K562 (cell line): ENCODE results near the gene TANGO6. TPM values are rescaled to one million over a fixed set of nuclear protein-coding genes. Genes with fewer than 3 reads are reported as not detected.

Experiments
- ATAC-seq: fragments of 200-7000 bp; cut with Tn5 transposase; 3 replicates; pipeline ENCODE4 v1.9.1; 2020; ENCODE audit warnings: moderate library complexity
- BruUV-seq: library from RNA; stranded (reverse); fragments of 400-500 nt; replicated peaks from 2 replicates; lab custom pipeline; 2021; lab: Mats Ljungman, UMichigan
- CTCF ChIA-PET: fragments of 300-600 bp; formaldehyde crosslinking; extraction: SDS; loops from one replicate; lab custom pipeline; 2021; ENCODE audit warnings: low intra/inter-chr PET ratio; lab: Yijun Ruan, JAX
- POLR2A ChIA-PET: fragments of 300-600, 350-650 bp; sonication (Branson Sonifier 250); formaldehyde crosslinking; extraction: SDS; loops from one replicate; lab custom pipeline; 2021; ENCODE audit warnings: antibody characterized with exemption, inconsistent platforms; lab: Yijun Ruan, JAX
- DNase-seq, 4 experiments: peaks; one replicate each; pipeline versions ENCODE4 v3.0.0 to v3.0.0-alpha.2; 2011 to 2018; ENCODE audit warnings: low spot score in 3 of 4, mixed read lengths in 3 of 4; ENCODE audit errors: extremely low read depth in 1 of 4
- FAIRE-seq: peaks from 2 replicates; lab custom pipeline; 2011; peaks lifted over from hg19 to GRCh38; lab: Jason Lieb, UNC
- H2AFZ ChIP-seq: 2 replicates; pipeline ENCODE4 v1.6.0; 2011; ENCODE audit warnings: low read depth, low read length, control low read depth, inconsistent platforms
- H3K27ac ChIP-seq: fragments of 200-600 bp; 3 replicates; pipeline ENCODE4 v1.8.0; 2011; ENCODE audit warnings: low read depth, mild to moderate bottlenecking, control low read depth, inconsistent platforms, low read length, moderate library complexity, mixed read lengths; ENCODE audit errors: extremely low read depth
- H3K27me3 ChIP-seq, 2 experiments: fragments of 300-600 bp in 1 of 2; 2 replicates in 1 of 2; 3 replicates in 1 of 2; pipeline versions ENCODE4 v1.6.0 to v1.8.0; 2011; ENCODE audit warnings: inconsistent platforms in 2 of 2, low read length in 2 of 2, mild to moderate bottlenecking in 1 of 2, mixed read lengths in 1 of 2, moderate library complexity in 1 of 2; ENCODE audit not compliant: control insufficient read depth in 2 of 2, insufficient read depth in 2 of 2
- H3K36me3 ChIP-seq: fragments of 300-600 bp; 3 replicates; pipeline ENCODE4 v1.8.0; 2011; ENCODE audit warnings: mild to moderate bottlenecking, low read length, inconsistent platforms; ENCODE audit not compliant: control insufficient read depth, insufficient read depth
- H3K4me1 ChIP-seq, 2 experiments: fragments of 200-600 bp in 1 of 2; replicated peaks in 1 of 2; 2 replicates in 1 of 2; 3 replicates in 1 of 2; pipeline versions ENCODE4 v1.5.1 to v1.8.0; 2011; ENCODE audit warnings: inconsistent platforms in 2 of 2, low read length in 2 of 2, mild to moderate bottlenecking in 1 of 2, mixed read lengths in 1 of 2, moderate library complexity in 1 of 2; ENCODE audit not compliant: control insufficient read depth in 2 of 2, insufficient read depth in 2 of 2
- H3K4me2 ChIP-seq: 2 replicates; pipeline ENCODE4 v1.6.1; 2011; ENCODE audit warnings: low read length, control low read depth, inconsistent platforms, mixed read lengths; ENCODE audit not compliant: insufficient read depth
- H3K4me3 ChIP-seq: fragments of 200-600 bp; sonication (generic), shearing (Covaris generic); 2 replicates; pipeline ENCODE4 v1.5.1; 2016; ENCODE audit warnings: control low read depth, inconsistent platforms
- H3K79me2 ChIP-seq: fragments of 200-600 bp; 3 replicates; pipeline ENCODE4 v1.8.0; 2011; ENCODE audit warnings: low read length, inconsistent platforms; ENCODE audit not compliant: control insufficient read depth, insufficient read depth
- H3K9ac ChIP-seq, 2 experiments: 2 replicates each; pipeline versions ENCODE4 v1.6.0 to v1.6.1; 2011; ENCODE audit warnings: low read depth in 2 of 2, low read length in 2 of 2, control low read depth in 1 of 2, inconsistent platforms in 1 of 2, mild to moderate bottlenecking in 1 of 2, mixed read lengths in 1 of 2; ENCODE audit not compliant: insufficient read depth in 1 of 2
- H3K9me1 ChIP-seq: one replicate; pipeline ENCODE4 v1.6.0; 2011; ENCODE audit warnings: inconsistent platforms, mild to moderate bottlenecking, low read length, moderate library complexity; ENCODE audit not compliant: control insufficient read depth, insufficient read depth
- H3K9me3 ChIP-seq: replicated peaks from 2 replicates; pipeline ENCODE4 v1.5.1; 2011; ENCODE audit warnings: low read depth, low read length, inconsistent platforms; ENCODE audit not compliant: control insufficient read depth, insufficient read depth
- H4K20me1 ChIP-seq: replicated peaks from 2 replicates; pipeline ENCODE4 v1.6.1; 2011; ENCODE audit warnings: low read length, inconsistent platforms, mixed read lengths; ENCODE audit not compliant: control insufficient read depth, insufficient read depth
- ARID1B ChIP-seq: fragments of 450-650 bp; IDR thresholded peaks from 2 replicates; pipeline ENCODE4 v1.6.1; 2016; ENCODE audit warnings: antibody characterized with exemption, mild to moderate bottlenecking, inconsistent platforms
- CC2D1A ChIP-seq: fragments of 450-650 bp; IDR thresholded peaks from 2 replicates; pipeline ENCODE4 v1.6.1; 2017; ENCODE audit warnings: mild to moderate bottlenecking
- DPF2 ChIP-seq: fragments of 450-650 bp; IDR thresholded peaks from 2 replicates; pipeline ENCODE4 v1.6.1; 2016
- ERF ChIP-seq: fragments of 450-650 bp; formaldehyde crosslinking; IDR thresholded peaks from 2 replicates; pipeline ENCODE4 v1.4.0; 2020; ENCODE audit warnings: mild to moderate bottlenecking, mixed read lengths
- ETV5 ChIP-seq: sonication (generic); formaldehyde crosslinking; IDR thresholded peaks from 2 replicates; pipeline ENCODE4 v1.4.0; 2020; ENCODE audit warnings: low read depth, mild to moderate bottlenecking, missing genetic modification reagents
- HDAC2 ChIP-seq: fragments of 450-650 bp; IDR thresholded peaks from 2 replicates; pipeline ENCODE4 v1.6.1; 2016; ENCODE audit warnings: mild to moderate bottlenecking
- MTF1 ChIP-seq: fragments of 250-450 bp; sonication (Bioruptor Pico); IDR thresholded peaks from 2 replicates; pipeline ENCODE4 v1.9.0; 2021; ENCODE audit warnings: moderate library complexity, mild to moderate bottlenecking, inconsistent platforms, borderline replicate concordance
- ZBTB7A ChIP-seq: IDR thresholded peaks from 2 replicates; pipeline ENCODE4 v1.6.1; 2011; ENCODE audit warnings: low read depth, mild to moderate bottlenecking, low read length, moderate library complexity, borderline replicate concordance; ENCODE audit not compliant: control insufficient read depth
- ZNF282 ChIP-seq: sonication (generic); formaldehyde crosslinking; IDR thresholded peaks from 2 replicates; pipeline ENCODE4 v1.8.1; 2023; ENCODE audit warnings: missing genetic modification reagents
- ZNF561 ChIP-seq: fragments of 450-650 bp; formaldehyde crosslinking; conservative IDR thresholded peaks from 2 replicates; pipeline ENCODE4 v1.4.0; 2020; ENCODE audit warnings: mild to moderate bottlenecking, moderate library complexity
- WGBS: fragments of 100-300 bp; shearing (Covaris generic); methylation state at CpG from one replicate; pipeline ENCODE4 v1.1.6; 2016; ENCODE audit warnings: low coverage, mixed read lengths; ENCODE audit not compliant: insufficient coverage; ENCODE audit errors: missing lambda C conversion rate; 5-methylcytosine and 5-hydroxymethylcytosine counted together
- in situ Hi-C: fragments of 300-500 bp; cut with MboI; formaldehyde crosslinking; loops from 4 replicates; pipeline ENCODE4 v1.15.0; 2018; ENCODE audit warnings: inconsistent platforms, mixed read lengths
- intact Hi-C: fragments of 100-400 bp; cut with micrococcal nuclease; formaldehyde crosslinking; loops from 2 replicates; pipeline ENCODE4 v1.14.2; 2022
- polyA plus RNA-seq, 8 experiments: library from polyadenylated mRNA; depleted of rRNA in 4 of 8; stranded (reverse) in 5 of 8; unstranded in 3 of 8; fragments of >200 nt; fragmentation: Nextera tagmentation in 2 of 8; fragmentation: Illumina TruSeq in 1 of 8; extraction: Ambion mirVana in 2 of 8; extraction: Trizol in 1 of 8; gene quantifications; 2 replicates each; pipeline versions ENCODE4 v1.2.1 to v1.2.3, GENCODE V29; 2011 to 2014; ENCODE audit warnings: inconsistent platforms in 1 of 8, missing spikeins in 1 of 8
- total RNA-seq, 7 experiments: library from RNA; depleted of rRNA in 6 of 7; stranded (reverse); fragments of >200 nt in 6 of 7; fragmentation: Illumina TruSeq in 2 of 7; extraction: Trizol in 2 of 7; gene quantifications; 2 replicates each; pipeline versions ENCODE4 v1.2.1 to v1.2.3, GENCODE V29; 2011 to 2021; ENCODE audit warnings: low replicate concordance in 1 of 7

Gene TANGO6
- total and polyA plus RNA-seq, 9 of the 15 experiments (the other 6 are each of a cell fraction or from before 2014, with no cell fraction given), result 1.6 to 15.2 (median 9.6) TPM

- TF ChIP-seq CC2D1A (no peak), DPF2 (no peak), ZNF282 (CRISPR knock-in tag) (no peak), ETV5 (CRISPR knock-in tag) (no peak), MTF1 (CRISPR knock-in tag) (no peak)
- TF ChIP-seq, all 486 proteins: peak for 0
Observed at GRCh38 chr16:69094501-69094900, 251.2 kb downstream of the TANGO6 start (continued).

DNA sequence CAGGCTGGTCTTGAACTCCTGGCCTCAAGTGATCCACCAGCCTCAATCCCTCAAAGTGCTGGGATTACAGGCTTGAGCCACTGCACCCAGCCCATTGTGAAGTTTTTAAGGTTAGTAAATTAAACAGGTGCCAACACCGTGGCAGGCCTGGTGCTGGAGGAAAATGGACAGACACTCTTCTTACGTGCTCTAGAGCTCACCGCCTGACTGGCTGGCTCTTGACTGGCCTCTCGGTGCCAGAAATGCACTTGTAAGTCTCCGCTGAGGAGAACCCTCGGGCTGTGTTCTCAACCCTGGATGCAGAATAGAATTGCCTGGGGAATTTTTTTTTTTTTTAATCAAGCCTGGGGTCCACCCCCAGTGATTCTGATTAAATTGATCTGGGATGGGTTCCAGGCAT, 251.9 kb downstream of the TANGO6 start:
- CTCF ChIA-PET, result no interaction called here
- peaks cover 24 to 45% of the 10 kb centered on the region in 2 experiments for H3K27me3 ChIP-seq

More for the DNA sequence above, 251.9 kb downstream of the TANGO6 start:
- no peak for TF ChIP-seq HDAC2
- no peak for TF ChIP-seq ERF (CRISPR knock-in tag)
- TF ChIP-seq ZBTB7A, result no peak
- no peak for TF ChIP-seq ZNF561 (CRISPR knock-in tag)
- TF ChIP-seq ARID1B, result no peak
- Histone ChIP-seq H3K27ac (no peak overlapping the region), H3K9me3 (no peaks in the 10 kb centered on the region), H4K20me1 (no peaks in the 10 kb centered on the region), H3K36me3 (no peaks in the 10 kb centered on the region), H3K9ac (no peak overlapping the region), H3K9me1 (no peaks in the 10 kb centered on the region), H2AFZ (no peak overlapping the region), H3K79me2 (no peaks in the 10 kb centered on the region), H3K4me1 (no peaks in the 10 kb centered on the region), H3K4me3 (no peak overlapping the region), H3K4me2 (no peak overlapping the region)
- in situ Hi-C loops, result no loop called here
- FAIRE-seq (no peak), DNase-seq (no peak), ATAC-seq (no peak)
- BruUV-seq, result no TSS peak
- intact Hi-C loops, result no loop called here
- 18% methylated on average over 6 of the region's 6 CpGs for WGBS
- POLR2A ChIA-PET, result interaction anchor here (0.7 kb wide), 1 partner anchor 22 kb away, joined by 3 read pairs; no protein-coding TSS in a partner anchor
